Body of pancreas (tissue), 4 donors: Measurements from ENCODE around the gene LRRC28. TPM values are rescaled to one million over a fixed set of nuclear protein-coding genes. Genes with fewer than 3 reads are reported as not detected.

Experiments
- ATAC-seq: fragments of 150-250 bp; one replicate; pipeline ENCODE4 v1.9.1; 2016
- DNase-seq, 4 donors: peaks; one replicate each; pipeline ENCODE4 v3.0.0-alpha.2; 2019
- H3K27ac ChIP-seq, 4 donors: fragments of 200-600 bp; sonication (generic); 1 replicate in 3 of 4; 2 replicates in 1 of 4; pipeline versions ENCODE4 v1.5.1 to v1.6.1; 2016 to 2019; ENCODE audit warnings: mild to moderate bottlenecking in 1 of 4, mixed read lengths in 1 of 4, moderate library complexity in 1 of 4
- H3K27me3 ChIP-seq, 2 donors: fragments of 200-600 bp; sonication (generic); one replicate each; pipeline ENCODE4 v1.6.0; 2016; ENCODE audit warnings: mild to moderate bottlenecking in 1 of 2
- H3K36me3 ChIP-seq, 2 donors: fragments of 200-600 bp; sonication (generic); replicated peaks in 1 of 2; 2 replicates each; pipeline ENCODE4 v1.5.1; 2016; ENCODE audit warnings: low read depth in 2 of 2; ENCODE audit not compliant: insufficient read depth in 1 of 2
- H3K4me1 ChIP-seq: fragments of 200-600 bp; sonication (generic); one replicate; pipeline ENCODE4 v1.6.0; 2016
- H3K4me3 ChIP-seq, 2 donors: fragments of 200-600 bp; sonication (generic); 1 replicate in 1 of 2; 2 replicates in 1 of 2; pipeline ENCODE4 v1.5.1; 2016 to 2019
- H3K9me3 ChIP-seq, 3 donors: fragments of 200-600 bp; sonication (generic); 1 replicate in 2 of 3; 2 replicates in 1 of 3; pipeline ENCODE4 v1.5.1; 2016
- CTCF ChIP-seq, 7 experiments: fragments of 450-650 bp in 4 of 7; fragments of 200-600 bp in 3 of 7; sonication (generic) in 3 of 7; IDR thresholded peaks; one replicate each; pipeline ENCODE4 v1.5.1; 2016 to 2019; ENCODE audit warnings: antibody characterized with exemption in 7 of 7
- POLR2A ChIP-seq, 3 donors: fragments of 450-650 bp; IDR thresholded peaks; one replicate each; pipeline ENCODE4 v1.6.1; 2016; ENCODE audit warnings: antibody characterized with exemption in 3 of 3, mild to moderate bottlenecking in 2 of 3
- WGBS, 2 donors: methylation state at CpG; one replicate each; pipeline ENCODE4 v1.1.5; 2017; 5-methylcytosine and 5-hydroxymethylcytosine counted together
- intact Hi-C: fragments of 100-400 bp; cut with DNase I; formaldehyde crosslinking; loops from one replicate; pipeline ENCODE4 v1.15.1; 2023
- total RNA-seq, 2 donors: library from RNA; depleted of rRNA; stranded (reverse); fragments of >200 nt; gene quantifications; one replicate each; pipeline ENCODE4 v1.1.0, GENCODE V29; 2016

The LRRC28 gene
- total RNA-seq, 2 donors from 2014 or later = 13.0 to 59.3 TPM

GRCh38 chr15:99279827-99280226 lies 28.5 kb downstream of the LRRC28 start:
- TF ChIP-seq POLR2A (IDR thresholded peaks at IDR 0.05) = no peak
- TF ChIP-seq CTCF (IDR thresholded peaks at IDR 0.05) = no peak
- WGBS, 2 donors = 83 to 95% methylated on average over 3 of the region's 3 CpGs
- no peak overlapping the region for H3K4me3 ChIP-seq
- H3K36me3 ChIP-seq = no peaks in the 10 kb centered on the region
- no peaks in the 10 kb centered on the region for H3K9me3 ChIP-seq
- intact Hi-C loops = no loop called here
- ATAC-seq = no peak
- no peak overlapping the region for H3K27ac ChIP-seq
- no peaks in the 10 kb centered on the region for H3K27me3 ChIP-seq
- DNase-seq = no peak
- H3K4me1 ChIP-seq = no peaks in the 10 kb centered on the region

- ATAC-seq (no peak), DNase-seq (no peak)
- no peak overlapping the region for H3K4me3 ChIP-seq
- no peaks in the 10 kb centered on the region for H3K9me3 ChIP-seq
- no peaks in the 10 kb centered on the region for H3K36me3 ChIP-seq
- H3K27me3 ChIP-seq = no peaks in the 10 kb centered on the region
- TF ChIP-seq POLR2A (IDR thresholded peaks at IDR 0.05) = no peak
- no peak for TF ChIP-seq CTCF (IDR thresholded peaks at IDR 0.05)
- H3K27ac ChIP-seq = no peak overlapping the region
- no peaks in the 10 kb centered on the region for H3K4me1 ChIP-seq
- intact Hi-C loops = no loop called here
Observed at GRCh38 chr15:99282121-99282520, 30.8 kb downstream of the LRRC28 start.

DNA sequence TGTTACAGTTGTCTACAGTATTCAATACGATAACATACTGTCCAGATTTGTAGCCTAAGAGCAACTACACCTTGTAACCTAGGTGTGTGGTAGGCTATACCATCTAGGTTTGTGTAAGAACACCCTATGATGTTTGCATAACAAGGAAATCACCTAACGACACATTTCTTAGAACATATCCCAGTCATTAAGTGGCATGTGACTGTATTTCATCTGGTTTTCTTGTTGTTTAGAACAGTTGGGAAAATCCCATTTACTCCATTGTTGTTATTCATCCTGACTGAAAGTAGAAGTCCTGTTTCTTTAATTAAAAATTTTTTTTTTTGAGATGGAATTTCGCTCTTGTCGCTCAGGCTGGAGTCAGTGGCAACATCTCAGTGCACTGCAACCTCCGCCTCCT lies 31.3 kb downstream of the LRRC28 start:
- no peaks in the 10 kb centered on the region for H3K4me1 ChIP-seq
- WGBS, 2 donors = 88 to 89% methylated on average over 5 of the region's 5 CpGs
- intact Hi-C loops = no loop called here
- no peaks in the 10 kb centered on the region for H3K36me3 ChIP-seq
- no peak for ATAC-seq
- no peak overlapping the region for H3K27ac ChIP-seq
- no peak overlapping the region for H3K4me3 ChIP-seq
- no peaks in the 10 kb centered on the region for H3K27me3 ChIP-seq
- no peak for DNase-seq
- H3K9me3 ChIP-seq = no peaks in the 10 kb centered on the region
- TF ChIP-seq POLR2A (IDR thresholded peaks at IDR 0.05) = no peak
- no peak for TF ChIP-seq CTCF (IDR thresholded peaks at IDR 0.05)

DNA sequence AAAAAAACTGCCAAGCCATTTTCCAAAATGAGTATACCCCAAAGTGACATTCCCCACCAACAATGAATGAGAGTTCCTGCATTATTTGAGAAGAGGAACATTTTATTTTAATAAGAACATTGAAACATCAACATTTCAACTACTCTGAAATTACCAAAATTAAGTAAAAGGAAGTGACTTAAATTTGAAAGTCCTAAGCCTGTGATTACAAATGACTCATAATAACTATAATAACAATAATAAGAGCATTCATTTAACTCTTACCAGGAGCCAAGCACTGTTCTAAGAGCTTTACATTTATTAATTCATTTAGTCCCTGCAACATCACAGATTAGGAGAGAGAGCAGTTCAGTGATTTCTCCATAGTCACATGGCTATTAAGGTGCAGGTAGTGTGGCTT lies 32.4 kb downstream of the LRRC28 start:
- intact Hi-C loops = no loop called here

More for the DNA sequence above, 32.4 kb downstream of the LRRC28 start:
- Histone ChIP-seq H3K36me3 (no peaks in the 10 kb centered on the region), H3K4me1 (no peaks in the 10 kb centered on the region), H3K27ac (no peak overlapping the region), H3K9me3 (no peaks in the 10 kb centered on the region), H3K27me3 (no peaks in the 10 kb centered on the region), H3K4me3 (no peak overlapping the region)
- DNase-seq = no peak
- TF ChIP-seq POLR2A (IDR thresholded peaks at IDR 0.05) (no peak), CTCF (IDR thresholded peaks at IDR 0.05) (no peak)
- no peak for ATAC-seq
